KMS-11 (cell line): ENCODE data around the gene KIF3C.
A peak's percentile ranks its signal among the peaks of the same experiment; 100 is the strongest.
"Not testable (repeated sequence)": the region's sequence is repeated elsewhere in the genome, so short reads cannot be mapped to it uniquely, and the experiment has no call there.

Source experiments
- H2AFZ ChIP-seq: fragments of 200-600 bp; sonication (generic); 2 replicates; pipeline ENCODE4 v1.6.1; 2016; ENCODE audit warnings: antibody characterized with exemption, mixed run types, low read depth
- H3K27ac ChIP-seq: fragments of 200-600 bp; sonication (generic); 2 replicates; pipeline ENCODE4 v1.6.1; 2016; ENCODE audit warnings: mild to moderate bottlenecking, mixed run types
- H3K27me3 ChIP-seq: fragments of 200-600 bp; sonication (generic); 2 replicates; pipeline ENCODE4 v1.6.1; 2017; ENCODE audit warnings: mild to moderate bottlenecking, low read depth, mixed run types, moderate library complexity; ENCODE audit not compliant: insufficient read depth
- H3K36me3 ChIP-seq: fragments of 200-600 bp; sonication (generic); 2 replicates; pipeline ENCODE4 v1.6.1; 2017; ENCODE audit warnings: mild to moderate bottlenecking, mixed run types; ENCODE audit not compliant: insufficient read depth
- H3K4me1 ChIP-seq: fragments of 200-600 bp; sonication (generic); 2 replicates; pipeline ENCODE4 v1.6.1; 2016; ENCODE audit warnings: mild to moderate bottlenecking, low read depth, mixed run types; ENCODE audit not compliant: poor library complexity, severe bottlenecking
- H3K4me2 ChIP-seq: fragments of 200-600 bp; sonication (generic); 2 replicates; pipeline ENCODE4 v1.7.0; 2016; ENCODE audit warnings: mild to moderate bottlenecking, mixed run types
- H3K4me3 ChIP-seq: fragments of 200-600 bp; sonication (generic); IDR thresholded peaks from 2 replicates; pipeline ENCODE4 v1.6.1; 2017; ENCODE audit warnings: low read depth, low read length, mixed read lengths; ENCODE audit not compliant: insufficient read depth
- H3K79me2 ChIP-seq: fragments of 200-600 bp; sonication (generic); 2 replicates; pipeline ENCODE4 v1.6.1; 2016; ENCODE audit warnings: low read depth, mixed run types; ENCODE audit not compliant: insufficient read depth
- H3K9ac ChIP-seq: fragments of 200-600 bp; sonication (generic); 2 replicates; pipeline ENCODE4 v1.6.1; 2016; ENCODE audit warnings: mild to moderate bottlenecking, mixed run types
- H4K20me1 ChIP-seq: fragments of 200-600 bp; sonication (generic); 2 replicates; pipeline ENCODE4 v1.6.1; 2016; ENCODE audit warnings: mild to moderate bottlenecking, mixed run types; ENCODE audit not compliant: insufficient read depth
- CTCF ChIP-seq: fragments of 200-600 bp; sonication (generic); conservative IDR thresholded peaks from 2 replicates; pipeline ENCODE4 v1.6.1; 2017; ENCODE audit warnings: low read depth, mild to moderate bottlenecking, antibody characterized with exemption, low read length, moderate library complexity, mixed read lengths

The KIF3C gene

GRCh38 chr2:25982273-25982967 is at the start of gene KIF3C:
Gene KIF3C, minus strand, starts transcription at chr2:25982497. Its CDS starts 580 bp downstream, at chr2:25981917.
- H3K9ac ChIP-seq, result peak within 1 kb of the TSS; percentile 49; the same call in 1 of the 2 replicates
- H3K36me3 ChIP-seq, result no peaks in the 10 kb centered on the region
- H2AFZ ChIP-seq, result peak within 1 kb of the TSS; percentile 94
- TF ChIP-seq CTCF, result no peak
- H3K4me3 ChIP-seq, result peak within 1 kb of the TSS; percentile 90
- H4K20me1 ChIP-seq, result no peaks in the 10 kb centered on the region
- H3K79me2 ChIP-seq, result no peaks in the 10 kb centered on the region
- no peak within 1 kb of the TSS for H3K27ac ChIP-seq
- H3K4me1 ChIP-seq, result no peaks in the 10 kb centered on the region
- peak within 1 kb of the TSS; percentile 97 for H3K4me2 ChIP-seq
- H3K27me3 ChIP-seq, result no peaks in the 10 kb centered on the region

GRCh38 chr2:26028083-26028482 is 45.8 kb upstream of the KIF3C start:
- H2AFZ ChIP-seq, H3K36me3 ChIP-seq, H3K4me3 ChIP-seq, H4K20me1 ChIP-seq, H3K4me2 ChIP-seq, H3K27me3 ChIP-seq, H3K79me2 ChIP-seq, H3K27ac ChIP-seq, H3K4me1 ChIP-seq, H3K9ac ChIP-seq: not testable (repeated sequence)

GRCh38 chr2:26025509-26025908 is 43.2 kb upstream of the KIF3C start:
- Histone ChIP-seq H3K4me1 (no peaks in the 10 kb centered on the region), H3K79me2 (no peaks in the 10 kb centered on the region), H2AFZ (no peak overlapping the region), H3K27ac (no peak overlapping the region), H3K4me3 (no peak overlapping the region), H4K20me1 (no peaks in the 10 kb centered on the region), H3K36me3 (no peaks in the 10 kb centered on the region), H3K4me2 (no peak overlapping the region), H3K27me3 (no peaks in the 10 kb centered on the region), H3K9ac (no peak overlapping the region)
- TF ChIP-seq CTCF, result no peak

GRCh38 chr2:26024260-26024659 is 42.0 kb upstream of the KIF3C start:
- no peak overlapping the region for H3K4me2 ChIP-seq
- H3K4me3 ChIP-seq, result no peak overlapping the region
- no peak for TF ChIP-seq CTCF
- H4K20me1 ChIP-seq, result no peaks in the 10 kb centered on the region
- H3K36me3 ChIP-seq, result no peaks in the 10 kb centered on the region
- H3K9ac ChIP-seq, result no peak overlapping the region
- H2AFZ ChIP-seq, result no peak overlapping the region
- H3K27me3 ChIP-seq, result no peaks in the 10 kb centered on the region
- peaks cover 3% of the 10 kb centered on the region for H3K4me1 ChIP-seq
- no peak overlapping the region for H3K27ac ChIP-seq
- H3K79me2 ChIP-seq, result no peaks in the 10 kb centered on the region

GRCh38 chr2:26020231-26020640 is 37.9 kb upstream of the KIF3C start:
- Histone ChIP-seq H3K9ac (no peak overlapping the region), H3K27ac (no peak overlapping the region), H3K4me3 (no peak overlapping the region), H4K20me1 (no peaks in the 10 kb centered on the region), H3K4me1 (peaks cover 25% of the 10 kb centered on the region), H3K79me2 (no peaks in the 10 kb centered on the region), H3K27me3 (no peaks in the 10 kb centered on the region), H3K4me2 (no peak overlapping the region), H3K36me3 (no peaks in the 10 kb centered on the region), H2AFZ (no peak overlapping the region)
- no peak for TF ChIP-seq CTCF
